Right lobe of liver (tissue), 4 donors: ENCODE data around the gene SYPL2.

ENCODE experiments used
- CTCF ChIP-seq, 4 donors: fragments of 200-600 bp in 3 of 4; fragments of 450-650 bp in 1 of 4; IDR thresholded peaks; one replicate each; pipeline versions ENCODE4 v1.5.1 to v1.8.0; 2016 to 2022; ENCODE audit warnings: antibody characterized with exemption in 4 of 4, mild to moderate bottlenecking in 2 of 4
- POLR2A ChIP-seq: fragments of 450-650 bp; IDR thresholded peaks from one replicate; pipeline ENCODE4 v1.6.1; 2017; ENCODE audit warnings: antibody characterized with exemption, mild to moderate bottlenecking
- donor health status: DM: no; HTN: no; CAD: no.
- donor health status: DM: no; HTN: no; CAD: no.
- donor health status: DM: no; HTN: yes; CAD: no.

- TF ChIP-seq CTCF (IDR thresholded peaks at IDR 0.05) = no peak
- TF ChIP-seq POLR2A = no peak
Measured at GRCh38 chr1:109501644-109502363, 35.5 kb downstream of the SYPL2 start.
